Fibroblast of peridontal ligament (primary cell): ENCODE results near the gene MME.
A peak's percentile ranks its signal among the peaks of the same experiment; 100 is the strongest.

Experiments
- DNase-seq: peaks from one replicate; pipeline ENCODE4 v3.0.0-alpha.2; 2010; ENCODE audit errors: extremely low read depth

The MME gene

DNA sequence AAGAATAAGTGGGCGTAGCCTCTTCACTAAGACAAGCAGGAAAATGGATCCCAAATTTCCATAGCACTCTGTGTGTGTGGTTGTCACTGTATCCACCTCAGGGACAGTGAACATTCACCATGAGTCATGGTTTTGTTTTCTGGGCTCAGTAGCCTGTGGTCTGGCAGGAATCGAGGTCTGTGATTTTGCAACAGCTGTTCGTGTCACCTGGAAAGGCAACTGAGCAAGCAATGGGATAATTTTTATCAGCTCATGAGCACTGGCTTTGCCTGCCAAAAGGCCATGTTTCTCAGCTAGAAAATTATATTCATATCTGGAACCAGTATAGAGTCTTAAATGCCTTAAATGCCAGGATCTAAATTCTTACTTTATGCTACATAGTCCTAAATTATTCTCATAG is 152.5 kb downstream of the MME start:
- DNase-seq = peak; percentile 97

DNA sequence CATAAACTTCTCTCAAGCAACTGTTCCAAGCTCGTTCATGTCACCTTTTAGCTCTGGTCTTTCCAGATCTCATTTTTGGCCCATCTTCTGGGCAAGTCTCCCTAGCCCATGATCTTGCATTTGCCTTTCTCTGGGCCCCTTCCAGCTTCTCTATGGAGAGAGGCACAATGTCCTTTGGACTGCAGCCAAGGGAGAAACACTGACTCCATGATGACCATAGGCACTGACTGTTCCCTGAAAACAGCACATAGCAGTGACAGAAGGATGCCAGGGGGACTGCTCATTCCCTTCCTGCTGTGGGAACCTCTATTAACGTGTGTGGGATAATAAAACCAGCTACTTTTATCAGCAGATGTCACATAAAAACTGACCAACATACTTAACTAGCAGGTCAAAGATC is 153.1 kb downstream of the MME start:
- DNase-seq = peak; percentile 59
